Measurements from ENCODE around the gene BMF. TPM values are rescaled to one million over a fixed set of nuclear protein-coding genes. Genes with fewer than 3 reads are reported as not detected.
"Not testable (repeated sequence)": the region's sequence is repeated elsewhere in the genome, so short reads cannot be mapped to it uniquely, and the experiment has no call there.

BMF gene
- 5.3 and 5.5 TPM in 2 replicates for total RNA-seq

GRCh38 chr15:40108855-40109735 is at the start of gene BMF:
TSS of gene BMF (minus strand) at chr15:40108879. CDS start at chr15:40106086, 2,793 bp downstream.
- intact Hi-C loops (cut with micrococcal nuclease) = loop anchor here (1.0 to 10.0 kb wide), 4 partner anchors 11 to 174 kb away; partner anchors contain the start of genes EIF2AK4 and SRP14

- intact Hi-C loops (cut with micrococcal nuclease) = no loop called here
These were observed 49.2 kb upstream of the BMF start for GRCh38 chr15:40157778-40158447.

GRCh38 chr15:40155270-40155910 is 46.7 kb upstream of the BMF start:
- intact Hi-C loops (cut with micrococcal nuclease) = no loop called here

- intact Hi-C loops (cut with micrococcal nuclease) = not testable (repeated sequence)
These were observed 46.1 kb upstream of the BMF start for GRCh38 chr15:40154821-40155220.

- intact Hi-C loops (cut with micrococcal nuclease) = no loop called here
These were observed 43.3 kb upstream of the BMF start for GRCh38 chr15:40151991-40152390.

- intact Hi-C loops (cut with micrococcal nuclease) = no loop called here
These were observed 42.8 kb upstream of the BMF start for GRCh38 chr15:40151499-40151898.

- intact Hi-C loops (cut with micrococcal nuclease) = no loop called here
These were observed 41.7 kb upstream of the BMF start for GRCh38 chr15:40150163-40150925.

GRCh38 chr15:40149339-40149738 is 40.7 kb upstream of the BMF start:
- intact Hi-C loops (cut with micrococcal nuclease) = no loop called here

GRCh38 chr15:40146037-40146436 is 37.4 kb upstream of the BMF start:
- intact Hi-C loops (cut with micrococcal nuclease) = no loop called here

- intact Hi-C loops (cut with micrococcal nuclease) = no loop called here
These were observed 33.7 kb upstream of the BMF start for GRCh38 chr15:40142428-40142827.

GRCh38 chr15:40138201-40138570 is 29.5 kb upstream of the BMF start:
- intact Hi-C loops (cut with micrococcal nuclease) = not testable (repeated sequence)

GRCh38 chr15:40137303-40138200 is 28.9 kb upstream of the BMF start:
- intact Hi-C loops (cut with micrococcal nuclease) = no loop called here

- intact Hi-C loops (cut with micrococcal nuclease) = no loop called here
These were observed 28.0 kb upstream of the BMF start for GRCh38 chr15:40136470-40137302.

GRCh38 chr15:40135846-40136450 is 27.3 kb upstream of the BMF start:
- intact Hi-C loops (cut with micrococcal nuclease) = not testable (repeated sequence)

GRCh38 chr15:40134885-40135284 is 26.2 kb upstream of the BMF start:
- intact Hi-C loops (cut with micrococcal nuclease) = no loop called here

- intact Hi-C loops (cut with micrococcal nuclease) = no loop called here
These were observed 24.9 kb upstream of the BMF start for GRCh38 chr15:40133544-40133943.

- intact Hi-C loops (cut with micrococcal nuclease) = no loop called here
These were observed 22.3 kb upstream of the BMF start for GRCh38 chr15:40130799-40131502.

GRCh38 chr15:40130118-40130517 is 21.4 kb upstream of the BMF start:
- intact Hi-C loops (cut with micrococcal nuclease) = no loop called here
